ENCODE results near the gene SUSD6.

DNA sequence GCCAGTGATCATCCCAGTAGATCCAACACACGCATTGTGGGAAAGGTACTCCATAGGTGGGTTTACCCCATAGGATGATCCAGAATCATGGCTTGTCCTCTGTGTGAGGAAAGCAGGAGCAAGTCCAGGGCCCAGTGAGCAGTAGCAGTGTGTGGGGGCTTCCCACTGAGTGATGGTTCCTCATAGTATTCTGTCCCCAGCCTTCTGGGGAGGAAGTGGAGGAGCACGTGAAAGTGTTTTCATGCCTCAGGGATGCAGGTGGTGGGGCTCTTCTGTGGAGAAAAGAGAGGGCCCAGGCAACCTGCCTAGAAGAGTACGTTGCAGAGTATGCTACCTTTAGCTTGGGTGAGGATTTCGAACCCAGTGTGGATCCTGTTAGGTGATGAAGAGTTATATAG lies 56.5 kb downstream of the SUSD6 start:
- TF ChIP-seq CTCF (conservative IDR thresholded peaks at IDR 0.05; ENCODE audit: low read length) (no peak), EZH2phosphoT487 (IDR thresholded peaks at IDR 0.05; ENCODE audit: borderline replicate concordance, low read depth, low read length) (no peak)
